Mucosa of gallbladder (tissue), 1 donor: Measurements from ENCODE around the gene RNF213. TPM values are rescaled to one million over a fixed set of nuclear protein-coding genes. Genes with fewer than 3 reads are reported as not detected.
A peak's percentile ranks its signal among the peaks of the same experiment; 100 is the strongest.
"Not testable (repeated sequence)": the region's sequence is repeated elsewhere in the genome, so short reads cannot be mapped to it uniquely, and the experiment has no call there.

Source experiments
- DNase-seq: peaks from one replicate; pipeline ENCODE4 v3.0.0-alpha.2; 2020; ENCODE audit warnings: low spot score
- total RNA-seq: library from RNA; stranded (reverse); gene quantifications from one replicate; pipeline ENCODE4 v1.2.1, GENCODE V29; 2021
- donor health status: DM: no; HTN: no; CAD: no.

The RNF213 gene
- total RNA-seq, 1 donor from 2014 or later = 147 TPM

GRCh38 chr17:80268427-80268826 is 7.8 kb downstream of the RNF213 start:
- DNase-seq = no peak

- no peak for DNase-seq
These were observed 8.8 kb downstream of the RNF213 start for GRCh38 chr17:80269405-80269807.

GRCh38 chr17:80270104-80270503 is 9.5 kb downstream of the RNF213 start:
- no peak for DNase-seq

DNA sequence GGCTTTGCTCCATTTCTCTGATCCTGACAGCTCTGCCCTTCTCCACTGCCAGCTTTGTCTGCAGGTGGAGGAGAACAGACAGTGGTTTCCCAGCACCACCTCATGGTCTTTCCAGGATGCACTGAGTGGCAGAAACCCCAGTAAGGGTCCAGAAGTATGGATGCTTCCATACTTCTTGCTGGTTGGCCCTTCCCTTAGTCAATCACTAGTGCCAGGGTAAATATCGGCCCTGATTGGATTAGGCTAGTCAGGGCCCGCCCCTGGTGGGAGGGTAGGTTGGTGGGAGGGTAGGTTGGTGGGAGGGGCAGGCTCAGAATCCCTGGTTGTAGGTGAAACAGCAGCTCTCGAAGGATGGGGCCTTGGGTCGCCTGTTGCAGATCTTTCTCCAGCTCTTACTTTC is 10.2 kb downstream of the RNF213 start:
- no peak for DNase-seq

GRCh38 chr17:80272366-80272765 is 11.7 kb downstream of the RNF213 start:
- DNase-seq = no peak

DNA sequence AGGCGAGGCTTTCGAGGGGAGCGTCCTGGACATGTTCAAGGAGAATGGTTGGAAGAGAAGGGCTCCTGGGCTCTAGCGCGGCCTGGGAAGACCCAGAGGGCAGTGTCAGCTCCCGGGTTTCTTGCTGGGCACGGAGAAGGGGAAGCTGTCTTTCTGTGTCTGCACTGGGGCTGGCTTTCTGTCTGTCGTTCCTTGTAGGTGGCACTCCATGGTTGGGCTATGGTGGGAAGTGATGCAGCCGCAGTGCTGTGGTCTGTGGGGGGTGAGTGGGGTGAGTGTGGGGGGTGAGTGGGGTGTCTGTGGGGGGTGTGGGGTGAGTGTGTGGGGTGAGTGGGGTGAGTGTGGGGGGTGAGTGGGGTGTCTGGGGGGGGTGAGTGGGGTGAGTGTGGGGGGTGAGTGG is 13.7 kb downstream of the RNF213 start:
- no peak for DNase-seq

GRCh38 chr17:80274871-80275449 is 14.3 kb downstream of the RNF213 start:
- no peak for DNase-seq

GRCh38 chr17:80275857-80276256 is 15.2 kb downstream of the RNF213 start:
- not testable (repeated sequence) for DNase-seq

- DNase-seq = peak; percentile 57
These were observed 17.4 kb downstream of the RNF213 start for GRCh38 chr17:80277751-80278671.

DNA sequence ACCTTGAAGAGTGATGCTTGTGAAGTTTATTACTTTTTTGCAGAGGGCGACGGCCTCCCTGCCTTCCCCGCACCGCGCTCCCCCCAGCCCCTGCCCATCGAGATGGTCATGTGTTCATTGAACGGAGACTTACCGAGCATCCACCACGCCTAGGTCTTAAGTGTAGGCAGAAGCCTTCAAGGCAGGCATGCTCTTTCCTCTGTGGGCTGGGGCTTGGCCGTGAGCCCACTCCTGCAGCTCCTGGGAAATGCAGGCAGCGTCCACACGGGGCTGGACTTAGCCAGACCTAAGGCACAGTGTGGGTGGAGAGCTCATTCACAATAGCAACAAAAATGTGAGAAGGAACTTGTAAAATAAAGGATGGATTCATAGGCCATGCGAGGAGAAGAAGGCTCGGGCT is 19.2 kb downstream of the RNF213 start:
- DNase-seq = peak; percentile 81

DNA sequence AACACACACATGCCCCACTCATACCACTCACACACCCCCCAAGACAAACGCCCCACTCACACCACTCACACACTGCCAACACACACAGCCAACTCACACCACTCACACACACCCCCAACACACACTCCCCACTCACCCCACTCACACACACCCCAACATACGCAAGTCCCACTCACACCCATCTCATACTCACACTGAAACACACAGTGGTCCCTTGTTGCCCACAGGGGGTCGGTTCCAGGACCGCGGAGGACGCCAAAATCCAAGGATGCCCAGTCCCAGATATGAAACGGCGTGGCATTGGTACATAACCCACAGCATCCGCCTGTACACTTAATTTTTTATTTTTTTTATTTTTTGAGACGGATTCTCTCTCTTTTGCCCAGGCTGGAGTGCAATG is 20.9 kb downstream of the RNF213 start:
- DNase-seq = no peak

- no peak for DNase-seq
These were observed 22.6 kb downstream of the RNF213 start for GRCh38 chr17:80283116-80283852.

DNA sequence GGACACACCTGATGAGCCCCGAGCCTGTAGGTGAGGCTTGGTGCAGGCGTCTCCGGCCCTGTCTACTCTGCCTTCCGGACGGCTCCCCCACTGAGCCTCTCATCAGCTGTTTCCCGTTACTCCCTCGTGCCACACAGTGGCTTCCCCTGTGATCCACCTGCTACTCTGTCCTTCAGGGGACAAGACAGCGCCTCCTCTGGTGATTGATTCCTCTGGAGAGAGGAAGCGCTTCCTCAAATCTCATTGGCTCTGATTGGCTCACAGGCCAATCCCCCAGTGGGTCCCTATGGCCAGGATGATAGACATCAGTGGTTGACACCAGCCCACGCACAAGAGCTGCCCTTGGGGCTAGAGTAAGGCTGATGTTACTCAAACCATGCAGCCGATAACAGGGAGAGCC is 24.0 kb downstream of the RNF213 start:
- no peak for DNase-seq

DNA sequence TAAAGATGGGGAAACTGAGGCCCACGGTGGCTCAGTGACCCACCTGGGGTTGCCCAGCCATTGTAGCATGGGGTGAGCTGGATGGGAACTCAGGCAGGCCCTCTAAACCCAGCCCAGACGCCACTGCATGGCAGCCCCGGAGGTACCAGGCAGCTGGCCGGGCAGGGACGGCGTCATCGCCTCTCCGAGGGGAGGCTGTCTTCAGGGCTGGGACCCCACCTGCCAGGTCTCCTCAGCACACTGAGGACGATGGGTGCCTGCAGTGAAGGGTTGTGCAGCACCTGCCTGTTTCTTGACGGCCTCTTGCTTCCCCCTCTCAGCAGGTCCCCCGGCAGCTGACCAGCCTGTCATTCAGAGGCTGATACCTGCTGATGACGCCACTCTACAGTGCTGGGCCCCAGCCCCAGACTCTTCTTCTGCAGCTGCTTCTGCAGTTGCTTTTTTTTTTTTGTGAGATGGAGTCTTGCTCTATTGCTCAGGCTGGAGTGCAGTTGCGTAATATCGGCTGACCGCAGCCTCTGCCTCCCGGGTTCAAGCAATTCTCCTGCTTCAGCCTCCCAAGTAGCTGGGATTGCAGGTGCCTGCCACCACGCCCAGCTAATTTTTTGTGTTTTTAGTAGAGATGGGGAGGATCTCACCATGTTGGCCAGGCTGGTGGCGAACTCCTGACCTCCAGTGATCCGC is 24.7 kb downstream of the RNF213 start:
- DNase-seq = no peak

DNA sequence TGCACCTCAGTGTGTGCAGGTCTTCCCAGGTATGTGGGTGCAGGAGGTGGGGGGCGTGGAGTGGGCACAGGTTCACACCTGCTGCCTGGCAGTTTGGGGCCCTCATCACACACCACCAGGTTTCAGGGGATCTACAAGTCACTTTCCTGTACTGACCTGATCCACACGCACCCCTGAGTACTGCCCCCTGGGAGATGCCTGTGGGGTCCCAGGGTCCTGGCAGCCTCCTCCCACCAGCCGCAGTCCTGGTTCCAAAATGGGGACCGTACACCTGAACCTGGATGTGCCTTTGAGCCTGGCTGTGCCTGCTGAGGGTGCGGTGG is 25.9 kb downstream of the RNF213 start:
- DNase-seq = no peak

DNA sequence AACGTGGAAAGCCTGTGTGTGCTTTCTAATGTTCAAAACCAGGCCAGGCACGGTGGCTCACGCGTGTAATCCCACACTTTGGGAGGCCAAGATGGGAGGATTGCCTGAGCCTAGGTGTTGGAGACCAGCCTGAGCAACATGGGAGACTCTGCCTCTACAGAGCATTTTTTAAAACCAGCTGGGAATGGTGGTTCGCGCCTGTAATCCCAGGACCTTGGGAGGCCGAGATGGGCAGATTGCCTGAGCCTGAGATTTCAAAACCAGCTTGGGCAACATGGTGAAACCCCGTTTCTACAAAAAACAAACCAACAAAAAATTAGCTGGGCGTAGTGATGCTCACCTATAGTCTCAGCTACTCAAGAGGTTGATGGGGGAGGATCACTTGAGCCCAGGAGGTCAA is 26.4 kb downstream of the RNF213 start:
- DNase-seq = no peak

GRCh38 chr17:80287806-80288567 is 27.3 kb downstream of the RNF213 start:
- no peak for DNase-seq

- no peak for DNase-seq
These were observed 29.0 kb downstream of the RNF213 start for GRCh38 chr17:80289616-80290015.

- DNase-seq = no peak
These were observed 29.5 kb downstream of the RNF213 start for GRCh38 chr17:80290156-80290555.

- no peak for DNase-seq
These were observed 30.6 kb downstream of the RNF213 start for GRCh38 chr17:80291260-80291659.

DNA sequence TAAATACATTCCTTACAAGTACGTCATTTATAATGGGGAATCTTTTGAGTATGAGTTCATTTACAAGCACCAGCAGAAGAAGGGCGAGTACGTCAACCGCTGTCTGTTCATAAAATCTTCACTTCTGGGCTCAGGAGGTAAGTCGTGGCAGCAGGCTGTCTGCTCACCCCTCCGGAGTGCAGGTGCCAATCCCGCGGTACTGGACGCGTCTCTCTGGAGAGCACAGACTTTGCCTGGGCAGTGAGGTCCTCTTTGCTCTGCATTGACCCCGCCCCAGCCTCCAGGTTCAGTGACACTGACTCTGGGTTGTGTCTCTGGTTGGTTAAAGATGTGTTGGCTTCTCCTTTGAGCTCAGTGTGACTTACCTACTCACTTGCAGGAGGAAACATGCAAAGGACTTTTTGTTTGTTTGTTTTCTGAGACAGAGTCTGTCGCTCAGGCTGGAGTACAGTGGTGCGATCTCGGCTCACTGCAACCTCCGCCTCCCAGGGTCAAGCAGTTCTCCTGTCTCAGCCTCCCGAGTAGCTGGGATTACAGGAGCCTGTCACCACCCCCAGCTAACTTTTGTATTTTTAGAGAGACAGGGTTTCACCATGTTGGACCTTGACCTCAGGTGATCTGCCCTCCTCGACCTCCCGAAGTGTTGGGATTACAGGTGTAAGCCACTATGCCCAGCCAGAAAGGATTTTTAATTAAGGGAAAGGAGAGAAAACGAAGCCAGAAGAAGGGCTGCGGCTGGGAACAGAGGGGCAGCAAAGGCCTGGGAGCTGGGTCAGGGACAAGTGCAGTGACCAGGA is 31.2 kb downstream of the RNF213 start:
- no peak for DNase-seq
